ENCODE results near the gene PPP1R12C.
"Not testable (repeated sequence)": the region's sequence is repeated elsewhere in the genome, so short reads cannot be mapped to it uniquely, and the experiment has no call there.

The PPP1R12C gene

DNA sequence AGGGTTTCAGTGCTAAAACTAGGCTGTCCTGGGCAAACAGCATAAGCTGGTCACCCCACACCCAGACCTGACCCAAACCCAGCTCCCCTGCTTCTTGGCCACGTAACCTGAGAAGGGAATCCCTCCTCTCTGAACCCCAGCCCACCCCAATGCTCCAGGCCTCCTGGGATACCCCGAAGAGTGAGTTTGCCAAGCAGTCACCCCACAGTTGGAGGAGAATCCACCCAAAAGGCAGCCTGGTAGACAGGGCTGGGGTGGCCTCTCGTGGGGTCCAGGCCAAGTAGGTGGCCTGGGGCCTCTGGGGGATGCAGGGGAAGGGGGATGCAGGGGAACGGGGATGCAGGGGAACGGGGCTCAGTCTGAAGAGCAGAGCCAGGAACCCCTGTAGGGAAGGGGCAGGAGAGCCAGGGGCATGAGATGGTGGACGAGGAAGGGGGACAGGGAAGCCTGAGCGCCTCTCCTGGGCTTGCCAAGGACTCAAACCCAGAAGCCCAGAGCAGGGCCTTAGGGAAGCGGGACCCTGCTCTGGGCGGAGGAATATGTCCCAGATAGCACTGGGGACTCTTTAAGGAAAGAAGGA is 2.8 kb downstream of the PPP1R12C start:
- DNase-seq (ENCODE audit: low read depth, low spot score): no peak
- no peak overlapping the region for H3K4me3 ChIP-seq (ENCODE audit: low read length)

DNA sequence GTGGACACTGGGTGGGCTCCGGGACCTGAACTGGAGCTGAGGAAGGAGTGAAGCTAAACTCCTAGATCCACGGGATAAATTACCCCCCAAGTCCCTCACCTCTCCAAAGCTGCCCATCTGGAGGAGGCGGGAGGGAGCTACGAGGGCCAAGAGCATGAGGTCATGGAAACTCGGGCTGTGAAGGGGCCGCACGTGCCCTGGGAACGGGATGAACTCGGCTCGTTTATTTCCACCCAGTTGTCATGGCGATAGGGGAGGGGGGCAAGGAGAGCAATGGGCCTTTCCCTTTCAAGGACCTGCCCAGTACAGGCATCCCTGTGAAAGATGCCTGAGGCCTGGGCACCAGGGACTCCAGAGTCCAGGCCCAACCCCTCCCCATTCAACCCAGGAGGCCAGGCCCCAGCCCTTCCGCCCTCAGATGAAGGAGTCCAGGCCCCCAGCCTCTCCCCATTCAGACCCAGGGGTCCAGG is 3.8 kb downstream of the PPP1R12C start:
- DNase-seq (ENCODE audit: low read depth, low spot score): no peak
- H3K4me3 ChIP-seq (ENCODE audit: low read length): no peak overlapping the region

DNA sequence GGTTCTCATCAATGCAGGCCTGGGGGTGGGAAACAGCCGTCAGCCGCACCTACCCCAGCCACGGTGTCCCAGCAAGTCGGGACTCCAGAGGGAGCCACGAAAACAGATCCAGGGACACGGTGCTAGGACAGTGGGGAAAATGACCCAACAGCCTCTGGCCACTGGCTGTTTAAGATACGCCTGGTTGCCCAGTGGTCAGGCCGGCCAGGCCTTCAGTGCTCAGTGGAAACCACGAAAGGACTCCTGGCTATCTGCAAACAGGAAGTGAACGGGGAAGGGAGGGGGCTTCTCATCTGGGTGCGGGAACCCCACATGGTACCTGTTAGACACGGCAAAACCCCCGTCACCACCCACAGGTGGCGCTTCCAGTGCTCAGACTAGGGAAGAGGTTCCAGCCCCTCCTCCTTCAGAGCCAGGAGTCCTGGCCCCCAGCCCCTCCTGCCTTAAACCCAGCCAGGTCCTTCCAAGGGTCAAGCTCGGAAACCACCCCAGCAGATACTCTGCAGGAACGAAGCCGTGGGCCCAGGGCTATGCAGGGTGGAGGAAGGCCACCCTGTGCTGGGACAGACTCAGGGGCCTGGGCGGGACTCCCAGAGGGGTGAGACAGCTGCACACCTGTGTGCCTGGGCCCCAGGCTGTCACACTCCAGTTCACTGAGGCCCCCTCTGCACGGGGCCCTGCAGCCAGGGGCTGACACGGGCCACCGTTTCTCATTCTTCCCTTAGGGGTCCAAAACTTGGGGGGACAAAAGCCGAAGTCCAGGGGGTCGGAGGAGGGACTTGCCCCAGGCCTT is 4.5 kb downstream of the PPP1R12C start:
- no peak overlapping the region for H3K4me3 ChIP-seq (ENCODE audit: low read length)

DNA sequence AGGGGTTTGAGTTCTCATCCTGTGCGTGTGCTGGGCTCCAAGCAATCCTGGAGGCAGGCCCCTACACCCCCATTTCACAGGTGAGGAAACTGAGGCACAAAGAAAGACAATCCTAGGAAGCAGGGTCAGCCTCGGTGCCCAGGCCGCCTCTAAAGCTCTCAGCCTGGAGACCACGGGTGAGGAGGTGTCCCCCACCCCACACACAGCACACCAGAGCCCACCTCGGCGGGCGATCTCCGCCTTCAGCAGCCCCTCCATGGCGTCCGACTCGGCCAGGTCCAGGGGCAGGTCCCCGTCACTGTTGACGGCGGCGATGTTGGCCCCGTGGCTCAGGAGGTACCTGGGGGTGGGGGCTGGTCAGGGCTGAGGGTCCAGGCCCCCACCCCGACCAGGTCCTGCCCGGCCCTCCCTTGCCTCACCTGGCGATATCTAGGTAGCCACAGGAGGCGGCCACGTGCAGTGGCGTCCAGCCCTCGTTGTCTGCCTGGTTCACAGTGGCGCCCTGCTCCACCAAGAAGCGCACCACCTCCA is 5.1 kb downstream of the PPP1R12C start:
- DNase-seq (ENCODE audit: low read depth, low spot score): no peak
- no peak overlapping the region for H3K4me3 ChIP-seq (ENCODE audit: low read length)

More for the DNA sequence above, 4.5 kb downstream of the PPP1R12C start:
- no peak for DNase-seq (ENCODE audit: low read depth, low spot score)

DNA sequence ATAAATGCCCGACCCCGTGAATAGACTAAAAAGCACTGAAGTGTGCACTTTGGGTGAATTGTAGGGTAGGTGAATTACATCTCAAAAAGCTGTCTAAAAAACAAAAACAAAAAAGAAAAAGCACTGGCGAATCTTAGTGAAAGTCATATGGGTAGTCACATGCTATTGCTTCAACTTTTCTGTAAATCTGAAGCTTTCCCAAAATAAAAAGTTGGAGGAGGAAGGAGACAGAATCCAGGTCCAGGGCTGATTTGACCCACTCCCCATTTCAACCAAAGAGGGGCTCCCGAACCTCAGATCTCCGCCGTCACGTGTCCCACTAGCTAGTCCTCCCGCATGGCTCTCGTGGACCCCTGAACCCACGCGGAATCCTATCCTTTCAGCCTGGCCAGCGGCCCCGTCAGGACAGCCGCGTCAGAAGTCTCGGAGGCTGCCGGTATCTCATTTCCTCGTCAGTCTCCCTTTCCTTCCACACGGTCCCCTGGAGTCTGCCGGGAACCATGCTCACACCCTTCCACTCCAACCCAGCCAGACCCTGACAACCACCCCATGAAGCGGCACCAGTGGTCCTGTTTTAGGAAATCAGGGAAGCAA is 6.1 kb downstream of the PPP1R12C start:
- no peak for DNase-seq (ENCODE audit: low read depth, low spot score)
- H3K4me3 ChIP-seq (ENCODE audit: low read length): no peak overlapping the region

DNA sequence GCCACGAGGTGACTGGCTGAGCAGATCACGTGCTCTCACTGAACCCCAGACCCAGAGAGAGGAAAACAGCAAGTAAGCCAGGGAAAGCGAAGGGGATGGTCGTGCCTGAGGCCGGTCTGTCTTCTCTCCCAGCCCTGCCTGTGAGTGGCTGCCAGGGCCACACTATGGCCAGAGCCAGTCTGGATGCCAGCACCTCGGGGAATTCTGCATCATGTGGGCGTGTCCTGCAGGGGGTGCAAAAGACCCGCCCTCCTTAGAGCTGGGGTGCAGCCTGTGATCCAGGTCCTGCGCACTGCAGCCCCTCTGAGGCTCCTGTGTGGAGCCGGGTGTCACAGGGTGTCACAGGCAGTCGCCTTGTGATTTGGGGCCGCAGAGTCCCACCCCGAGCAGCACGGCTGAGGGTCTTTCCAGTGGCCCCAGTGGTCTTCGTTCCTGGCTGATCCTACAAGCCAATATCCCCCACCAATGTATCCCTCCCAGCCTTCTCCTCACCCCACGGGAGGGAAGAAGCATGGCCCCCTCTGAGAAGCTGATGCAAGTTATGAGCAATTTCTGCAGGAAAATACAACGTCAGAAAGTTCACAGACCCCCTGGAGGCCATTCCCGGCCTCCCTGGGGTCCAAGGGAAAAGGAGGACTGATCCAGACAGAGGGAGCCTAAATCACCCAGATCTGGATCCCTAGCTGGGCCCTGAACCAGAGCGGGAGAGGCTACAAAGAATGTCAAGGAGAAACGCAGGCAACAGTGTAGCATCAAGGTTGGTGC is 7.7 kb downstream of the PPP1R12C start:
- DNase-seq (ENCODE audit: low read depth, low spot score): no peak
- no peak overlapping the region for H3K4me3 ChIP-seq (ENCODE audit: low read length)

DNA sequence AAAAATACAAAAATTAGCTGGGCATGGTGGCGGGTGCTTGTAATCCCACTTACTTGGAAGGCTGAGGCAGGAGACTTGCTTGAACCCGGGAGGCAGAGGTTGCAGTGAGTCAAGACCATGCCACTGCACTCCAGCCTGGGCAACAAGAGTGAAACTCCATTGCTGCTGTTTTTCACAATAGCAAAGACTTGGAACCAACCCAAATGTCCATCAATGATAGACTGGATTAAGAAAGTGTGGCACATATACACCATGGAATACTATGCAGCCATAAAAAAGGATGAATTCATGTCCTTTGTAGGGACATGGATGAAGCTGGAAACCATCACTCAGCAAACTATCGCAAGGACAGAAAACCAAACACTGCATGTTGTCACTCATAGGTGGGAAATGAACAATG is 10.2 kb downstream of the PPP1R12C start:
- H3K4me3 ChIP-seq (ENCODE audit: low read length); DNase-seq (ENCODE audit: low read depth, low spot score): not testable (repeated sequence)

DNA sequence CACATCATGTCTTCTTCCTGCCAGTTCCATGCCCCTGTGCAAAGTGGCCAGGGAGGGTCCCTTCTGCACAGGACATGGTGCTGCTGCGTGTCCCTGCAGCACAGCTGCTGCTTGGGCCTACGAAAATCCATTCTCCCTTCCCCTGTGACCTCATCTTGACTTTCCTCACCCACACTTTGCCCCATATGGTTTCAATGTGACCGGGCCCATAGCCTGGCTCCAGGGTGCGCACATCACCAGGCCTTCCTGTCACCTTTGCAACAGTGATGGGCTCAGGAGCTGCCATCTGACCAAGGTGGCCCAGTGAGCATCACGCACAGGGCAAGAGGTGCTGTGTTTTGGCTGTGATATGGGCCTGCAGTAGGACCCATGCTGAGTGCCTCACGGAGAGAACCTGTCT is 10.8 kb downstream of the PPP1R12C start:
- no peak overlapping the region for H3K4me3 ChIP-seq (ENCODE audit: low read length)
- no peak for DNase-seq (ENCODE audit: low read depth, low spot score)

DNA sequence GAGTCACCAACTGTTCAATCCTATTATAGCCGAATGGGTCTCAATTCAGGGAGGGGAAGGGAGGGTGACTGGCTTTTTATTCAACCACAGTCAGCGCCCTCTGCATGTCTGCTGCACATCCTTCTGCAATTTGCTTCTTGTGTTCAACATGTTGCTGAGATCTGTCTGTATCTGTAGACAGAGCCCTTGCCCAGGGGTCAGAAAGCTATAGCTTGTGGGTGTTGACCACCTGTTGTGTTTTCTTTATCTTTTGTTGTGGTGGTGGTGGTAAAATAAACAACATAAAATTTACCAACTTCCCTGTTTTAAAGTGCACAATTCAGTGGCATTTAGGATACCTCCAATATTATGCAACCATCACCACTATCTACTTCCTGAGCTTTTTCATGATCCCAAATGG is 12.2 kb downstream of the PPP1R12C start:
- DNase-seq (ENCODE audit: low read depth, low spot score): no peak
- no peak overlapping the region for H3K4me3 ChIP-seq (ENCODE audit: low read length)

DNA sequence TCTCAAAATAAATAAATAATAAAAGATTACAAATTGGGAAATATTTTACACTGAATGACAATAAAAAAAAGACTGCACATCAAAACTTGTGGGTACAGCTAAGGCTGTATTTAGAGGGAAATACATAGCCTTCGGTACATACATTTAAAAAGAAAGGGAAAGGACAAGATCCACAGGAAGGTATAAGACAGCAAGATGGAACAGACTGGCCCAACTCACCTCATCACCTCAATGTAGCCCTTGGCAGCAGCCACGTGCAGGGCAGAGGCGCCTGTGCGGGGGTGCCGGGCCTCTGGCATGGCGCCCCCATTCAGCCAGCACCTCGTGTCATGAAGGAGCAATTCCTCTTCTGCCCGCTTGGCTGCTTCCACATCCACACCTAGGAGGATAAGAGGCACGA is 14.2 kb downstream of the PPP1R12C start:
- DNase-seq (ENCODE audit: low read depth, low spot score): no peak
- H3K4me3 ChIP-seq (ENCODE audit: low read length): no peak overlapping the region

DNA sequence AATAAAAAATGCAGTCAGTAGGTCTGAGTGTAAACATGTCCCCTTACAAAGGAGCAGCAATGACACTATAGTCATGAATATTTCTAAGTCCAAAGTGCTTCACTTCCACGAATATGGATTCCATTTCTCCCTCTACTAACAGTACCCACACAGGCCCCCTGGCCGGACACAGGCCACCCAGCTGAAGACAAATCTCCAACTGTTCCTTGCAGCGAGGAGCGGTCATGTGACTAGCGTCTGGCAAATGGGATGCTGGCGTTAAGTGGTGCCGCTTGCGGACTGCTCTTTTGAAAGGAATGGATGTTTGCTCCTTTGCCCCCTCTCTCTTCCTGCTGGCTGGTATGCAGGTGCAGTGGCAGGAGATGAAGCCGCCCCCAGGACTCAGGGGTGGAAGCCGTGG is 16.2 kb downstream of the PPP1R12C start:
- DNase-seq (ENCODE audit: low read depth, low spot score): no peak
- no peak overlapping the region for H3K4me3 ChIP-seq (ENCODE audit: low read length)

DNA sequence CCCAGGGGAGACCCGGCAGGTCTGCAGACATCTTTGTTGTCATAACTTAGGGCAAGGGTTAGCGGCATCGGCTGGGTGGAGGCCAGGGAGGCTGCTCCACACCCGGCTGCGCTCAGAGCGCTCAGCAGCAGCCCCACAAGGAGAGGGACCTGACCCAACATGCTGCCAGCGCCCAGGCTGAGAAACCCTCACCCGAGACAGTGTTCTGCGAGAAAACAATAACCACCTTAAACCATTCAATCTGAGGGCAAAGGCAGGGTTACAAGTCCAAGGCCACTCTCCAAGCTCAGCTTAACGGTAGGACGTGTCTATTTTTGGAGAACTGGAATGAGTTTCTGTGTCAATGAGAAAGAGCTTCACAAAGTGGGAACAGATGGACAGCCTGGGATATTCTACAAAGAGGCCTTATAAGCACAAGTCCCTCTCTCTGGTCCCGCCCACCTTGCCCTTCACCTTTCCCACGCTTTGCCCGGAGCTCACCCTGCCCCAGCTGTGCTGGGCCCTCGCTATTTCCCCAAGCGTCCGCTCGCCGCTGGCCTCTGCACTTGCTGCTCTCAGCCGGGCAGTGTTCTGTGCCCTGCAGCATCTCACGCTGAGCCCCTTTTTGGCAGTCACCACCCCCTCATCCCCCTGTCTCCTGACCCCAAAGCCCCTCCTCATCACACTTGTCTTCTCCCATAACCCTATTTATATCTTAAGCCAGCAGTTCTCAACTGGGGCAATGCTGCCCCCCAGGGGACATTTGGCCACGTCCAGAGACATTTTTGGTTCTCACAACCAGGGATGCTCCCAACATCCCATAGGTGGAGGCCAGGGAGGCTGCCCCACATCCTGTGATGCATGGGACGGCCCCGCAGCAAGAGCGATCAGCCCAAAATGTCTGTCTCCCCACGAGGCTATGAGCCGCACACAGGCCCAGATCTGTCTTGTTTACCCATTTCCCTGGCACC is 17.6 kb downstream of the PPP1R12C start:
- no peak overlapping the region for H3K4me3 ChIP-seq (ENCODE audit: low read length)
- DNase-seq (ENCODE audit: low read depth, low spot score): no peak

DNA sequence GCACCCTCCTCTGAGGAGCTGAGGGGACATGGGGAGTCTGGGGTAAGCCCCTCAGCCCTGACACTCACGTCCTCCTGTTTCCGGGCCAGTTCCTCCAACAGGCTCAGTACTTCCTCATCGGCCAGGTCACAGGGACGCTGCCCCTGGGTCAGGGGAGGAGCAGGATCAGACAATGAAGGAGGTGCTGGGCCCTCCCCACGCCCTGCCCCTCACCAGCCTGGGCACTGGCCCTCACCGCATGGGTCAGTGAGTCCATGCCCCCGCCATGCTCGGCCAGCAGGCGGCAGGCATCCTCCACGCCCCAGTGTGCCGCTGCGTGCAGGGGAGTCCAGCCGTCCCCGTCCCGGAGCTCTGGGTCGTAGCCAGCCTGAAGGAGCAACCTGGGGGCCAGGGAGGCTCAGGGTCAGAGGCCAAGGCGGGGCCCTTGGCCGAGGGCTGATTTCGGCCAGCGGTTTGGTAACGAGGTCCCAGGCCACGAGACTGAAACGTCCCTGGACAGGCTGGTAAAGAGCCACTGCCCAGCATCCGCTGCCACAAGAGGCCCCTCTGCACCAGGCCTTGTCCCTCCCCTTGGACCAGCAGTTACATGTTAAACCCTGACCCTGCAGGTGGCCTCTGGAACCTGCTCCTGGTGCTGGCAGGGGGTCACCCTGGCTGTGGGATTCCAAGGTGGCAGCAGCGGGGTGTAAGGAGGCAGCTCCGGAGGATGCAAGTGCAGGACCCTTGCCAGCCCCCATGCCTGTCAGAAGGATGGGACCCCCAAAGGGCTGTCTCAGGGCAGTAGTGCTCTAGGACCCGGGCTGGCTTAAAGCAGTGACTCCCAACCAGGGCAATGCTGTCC is 18.5 kb downstream of the PPP1R12C start:
- no peak for DNase-seq (ENCODE audit: low read depth, low spot score)
- no peak overlapping the region for H3K4me3 ChIP-seq (ENCODE audit: low read length)

DNA sequence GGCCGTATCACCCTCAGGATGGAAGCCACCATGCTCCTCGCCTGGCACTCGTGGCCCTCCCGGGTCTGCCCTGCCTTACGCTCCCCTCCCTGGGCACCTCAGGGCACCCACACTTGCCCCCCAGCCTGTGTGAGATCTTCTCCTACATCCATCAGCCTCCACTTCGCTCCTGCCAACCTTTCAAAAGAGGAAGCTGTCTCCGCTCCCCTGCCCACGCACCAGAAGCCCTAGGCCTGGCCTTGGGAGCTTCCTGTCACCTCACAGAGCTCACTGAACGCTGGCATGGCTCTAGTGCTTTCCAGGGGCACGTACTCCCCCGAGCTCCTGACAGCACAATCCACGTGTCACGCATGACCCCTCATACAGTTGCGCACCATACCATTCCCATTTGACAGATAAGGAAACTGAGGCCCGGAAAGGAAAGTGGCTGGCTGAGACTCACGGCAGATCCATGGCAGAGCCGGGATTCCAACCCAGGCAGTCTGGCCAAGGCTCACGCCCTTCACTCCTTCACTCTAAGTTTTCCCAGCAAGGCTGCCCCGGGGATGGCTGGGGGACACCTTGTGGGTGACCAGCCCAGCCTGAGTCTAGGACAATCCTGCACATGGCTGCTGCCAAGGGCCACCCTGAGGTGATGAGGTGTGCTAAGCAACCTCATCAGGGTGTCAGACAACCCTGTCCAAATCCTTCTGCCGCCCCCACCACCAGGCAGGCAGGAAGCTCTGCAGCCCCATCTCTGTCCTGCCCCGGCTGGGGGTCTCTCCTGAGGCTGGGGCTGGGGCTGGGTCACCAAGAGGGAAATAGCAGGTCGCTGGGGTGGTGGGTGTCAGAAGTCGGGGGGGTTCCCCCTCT is 19.3 kb downstream of the PPP1R12C start:
- no peak for DNase-seq (ENCODE audit: low read depth, low spot score)
- no peak overlapping the region for H3K4me3 ChIP-seq (ENCODE audit: low read length)

DNA sequence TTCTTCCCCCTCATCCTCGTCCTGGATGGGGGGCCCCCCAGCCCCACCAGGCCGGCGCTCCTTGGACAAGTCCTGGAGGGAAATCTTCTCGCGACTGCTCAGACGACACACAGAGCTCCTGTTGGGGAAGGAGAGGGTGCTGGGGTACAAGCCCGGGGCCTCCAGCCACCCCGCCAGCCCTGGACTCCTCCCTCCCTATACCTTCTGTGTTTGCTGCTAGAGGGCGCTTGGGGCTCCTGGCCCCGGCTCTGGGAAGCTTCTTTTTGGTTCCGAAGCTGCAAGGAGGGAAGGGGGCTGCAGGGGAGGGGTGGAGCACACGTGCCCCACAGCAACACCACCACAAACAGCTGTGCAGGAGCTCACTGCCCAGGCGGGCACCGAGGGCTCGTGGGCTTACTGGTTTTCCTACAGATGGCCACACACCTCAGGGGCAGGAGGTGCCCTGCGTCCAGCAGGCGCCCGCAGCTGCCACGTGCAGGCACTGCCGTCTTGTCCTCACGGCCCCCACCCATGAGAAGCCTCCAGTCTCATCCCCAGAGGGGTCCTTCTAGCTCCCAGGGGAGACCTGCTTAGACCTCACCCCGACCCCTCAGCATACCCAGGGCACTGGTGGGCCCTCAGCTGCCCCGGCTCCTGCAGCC is 21.3 kb downstream of the PPP1R12C start:
- H3K4me3 ChIP-seq (ENCODE audit: low read length): no peak overlapping the region
- DNase-seq (ENCODE audit: low read depth, low spot score): no peak

DNA sequence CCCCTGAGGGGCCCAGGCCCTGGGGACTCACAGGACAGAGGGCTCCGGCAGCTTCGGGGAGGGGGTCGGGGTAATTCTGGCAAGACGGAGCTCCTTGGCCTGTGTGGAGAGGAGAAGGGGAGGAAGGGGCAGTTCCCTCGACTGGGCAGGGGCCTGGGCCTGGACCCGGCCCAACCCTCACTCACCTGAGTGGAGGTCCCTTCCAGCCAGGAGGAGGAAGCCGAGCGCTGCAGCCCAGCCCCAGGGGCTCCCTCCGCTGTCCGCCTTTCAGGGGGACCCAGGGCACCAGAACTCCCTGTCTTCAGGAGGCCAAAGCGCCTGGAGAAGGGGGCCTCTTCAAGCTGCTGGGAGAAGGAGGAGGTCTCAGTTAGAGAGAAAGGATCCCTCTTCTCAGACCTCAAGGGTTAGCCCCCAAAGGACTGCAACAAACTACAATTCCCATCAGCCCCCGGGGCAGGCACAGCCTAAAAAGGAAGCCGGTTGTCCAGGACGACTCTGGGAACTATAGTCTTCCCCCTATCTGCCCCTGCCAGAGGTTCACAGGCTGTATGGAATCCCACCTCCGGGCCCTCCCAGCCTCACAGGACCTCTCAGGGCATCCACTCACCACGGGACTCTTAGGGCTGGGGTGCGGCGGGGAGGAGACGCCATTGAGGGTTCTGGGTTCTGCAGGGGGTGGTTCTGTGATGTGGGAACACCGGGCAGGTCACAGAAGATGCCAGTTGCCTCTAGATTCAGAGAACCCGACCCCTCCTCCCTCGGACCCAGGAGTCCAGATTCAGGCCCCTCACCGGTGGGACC is 22.0 kb downstream of the PPP1R12C start:
- no peak overlapping the region for H3K4me3 ChIP-seq (ENCODE audit: low read length)
- no peak for DNase-seq (ENCODE audit: low read depth, low spot score)
